Fibroblast of lung (primary cell): ENCODE measurements around the gene SLC35F5. TPM values are rescaled to one million over a fixed set of nuclear protein-coding genes. Genes with fewer than 3 reads are reported as not detected.

Experiments
- DNase-seq, 2 donors: peaks; one replicate each; pipeline versions ENCODE4 v3.0.0 to v3.0.0-alpha.2; 2010; ENCODE audit warnings: low read depth in 2 of 2
- H2AFZ ChIP-seq: 2 replicates; pipeline ENCODE4 v1.5.1; 2012; ENCODE audit warnings: low read length, control low read depth, inconsistent platforms
- H3K27ac ChIP-seq: 2 replicates; pipeline ENCODE4 v1.5.1; 2011; ENCODE audit warnings: low read length, control low read depth; ENCODE audit not compliant: insufficient read depth
- H3K27me3 ChIP-seq: 2 replicates; pipeline ENCODE4 v1.5.1; 2011; ENCODE audit warnings: mild to moderate bottlenecking, low read length; ENCODE audit not compliant: control insufficient read depth, insufficient read depth
- H3K36me3 ChIP-seq: 2 replicates; pipeline ENCODE4 v1.5.1; 2011; ENCODE audit warnings: low read length; ENCODE audit not compliant: control insufficient read depth, insufficient read depth
- H3K4me1 ChIP-seq: 2 replicates; pipeline ENCODE4 v1.5.1; 2011; ENCODE audit warnings: low read length; ENCODE audit not compliant: control insufficient read depth, insufficient read depth; ENCODE audit errors: extremely low read depth
- H3K4me2 ChIP-seq: 2 replicates; pipeline ENCODE4 v1.5.1; 2011; ENCODE audit warnings: low read length, control low read depth; ENCODE audit not compliant: insufficient read depth; ENCODE audit errors: extremely low read depth
- H3K4me3 ChIP-seq, 4 experiments: fragments of 200-600 bp in 1 of 4; sonication (generic) in 1 of 4; replicated peaks in 1 of 4; 2 replicates each; pipeline ENCODE4 v1.5.1; 2011 to 2016; ENCODE audit warnings: low read length in 4 of 4, low read depth in 3 of 4, mild to moderate bottlenecking in 3 of 4, control low read depth in 2 of 4, inconsistent platforms in 1 of 4, mixed read lengths in 1 of 4; ENCODE audit not compliant: insufficient read depth in 1 of 4; ENCODE audit errors: control extremely low read depth in 1 of 4
- H3K79me2 ChIP-seq: 2 replicates; pipeline ENCODE4 v1.5.1; 2012; ENCODE audit warnings: mild to moderate bottlenecking, low read length, inconsistent platforms; ENCODE audit not compliant: control insufficient read depth, insufficient read depth
- H3K9ac ChIP-seq: 2 replicates; pipeline ENCODE4 v1.5.1; 2011; ENCODE audit warnings: mild to moderate bottlenecking, low read length, control low read depth; ENCODE audit not compliant: insufficient read depth
- H3K9me3 ChIP-seq: 2 replicates; pipeline ENCODE4 v1.5.1; 2012; ENCODE audit warnings: low read depth, low read length; ENCODE audit not compliant: control insufficient read depth, insufficient read depth
- H4K20me1 ChIP-seq: 2 replicates; pipeline ENCODE4 v1.5.1; 2011; ENCODE audit warnings: low read length; ENCODE audit not compliant: control insufficient read depth, insufficient read depth; ENCODE audit errors: extremely low read depth
- CTCF ChIP-seq, 2 donors: IDR thresholded peaks in 1 of 2; conservative IDR thresholded peaks in 1 of 2; 1 replicate in 1 of 2; 2 replicates in 1 of 2; pipeline ENCODE4 v1.5.1; 2011 to 2012; ENCODE audit warnings: low read length in 2 of 2, control low read depth in 1 of 2, inconsistent platforms in 1 of 2, low read depth in 1 of 2, mild to moderate bottlenecking in 1 of 2
- EZH2 ChIP-seq: IDR thresholded peaks from 2 replicates; pipeline ENCODE4 v1.5.1; 2012; ENCODE audit warnings: low read length, control low read depth, mild to moderate bottlenecking; ENCODE audit errors: missing control alignments
- polyA plus RNA-seq, 2 donors: library from polyadenylated mRNA; depleted of rRNA in 1 of 2; stranded (reverse) in 1 of 2; unstranded in 1 of 2; fragments of >200 nt; gene quantifications; 2 replicates each; pipeline ENCODE4 v1.2.1, GENCODE V29; 2011 to 2012; ENCODE audit warnings: missing spikeins in 1 of 2
- total RNA-seq: library from RNA; depleted of rRNA; stranded (reverse); fragments of >200 nt; gene quantifications from 2 replicates; pipeline ENCODE4 v1.2.1, GENCODE V29; 2014

SLC35F5 gene
- total and polyA plus RNA-seq, 2 donors (not counting 1 experiment from before 2014, with no cell fraction given) = 86.1 to 245 TPM

DNA sequence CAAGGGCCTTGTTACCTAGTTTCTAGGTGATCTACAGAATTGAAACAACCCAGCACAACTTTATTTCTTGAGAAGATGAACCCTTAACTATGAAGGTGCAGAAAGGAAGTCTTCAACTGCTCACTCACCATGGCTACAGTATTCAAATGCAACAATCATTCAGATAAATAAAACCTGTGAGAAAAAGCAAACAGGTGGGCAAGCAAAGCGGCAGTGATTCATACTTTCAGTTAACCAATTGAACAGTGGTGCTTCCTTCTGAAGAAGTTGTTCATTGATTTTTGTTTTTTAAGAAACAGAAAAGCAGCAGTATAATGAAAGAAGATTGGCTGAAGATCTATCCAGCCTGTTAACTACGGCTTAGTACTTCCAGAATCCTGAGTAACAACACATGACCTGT is 43.5 kb downstream of the SLC35F5 start:
- peaks cover 2% of the 10 kb centered on the region for H3K4me1 ChIP-seq
- H4K20me1 ChIP-seq = no peaks in the 10 kb centered on the region
- H3K36me3 ChIP-seq = no peaks in the 10 kb centered on the region
- H3K4me3 ChIP-seq = no peak overlapping the region
- no peak overlapping the region for H3K9ac ChIP-seq
- no peak for DNase-seq
- H3K27me3 ChIP-seq = no peaks in the 10 kb centered on the region
- no peak for TF ChIP-seq CTCF (conservative IDR thresholded peaks at IDR 0.05 in 1 of 2, IDR thresholded peaks at IDR 0.05 in 1 of 2; ENCODE audit: low read depth in 1 of 2, low read length in 2 of 2)
- no peak for TF ChIP-seq EZH2
- no peak overlapping the region for H3K27ac ChIP-seq
- H3K9me3 ChIP-seq = no peaks in the 10 kb centered on the region
- no peak overlapping the region for H3K4me2 ChIP-seq
- no peak overlapping the region for H2AFZ ChIP-seq
- no peaks in the 10 kb centered on the region for H3K79me2 ChIP-seq

GRCh38 chr2:113711851-113712250 is 44.6 kb downstream of the SLC35F5 start:
- Histone ChIP-seq H3K27ac (no peak overlapping the region), H3K9me3 (no peaks in the 10 kb centered on the region), H3K9ac (no peak overlapping the region), H3K79me2 (no peaks in the 10 kb centered on the region), H2AFZ (no peak overlapping the region), H3K4me2 (no peak overlapping the region), H4K20me1 (no peaks in the 10 kb centered on the region), H3K4me1 (peaks cover 2% of the 10 kb centered on the region), H3K36me3 (no peaks in the 10 kb centered on the region), H3K4me3 (no peak overlapping the region), H3K27me3 (no peaks in the 10 kb centered on the region)
- TF ChIP-seq CTCF (conservative IDR thresholded peaks at IDR 0.05 in 1 of 2, IDR thresholded peaks at IDR 0.05 in 1 of 2; ENCODE audit: low read depth in 1 of 2, low read length in 2 of 2) (no peak), EZH2 (no peak)
- DNase-seq = no peak

DNA sequence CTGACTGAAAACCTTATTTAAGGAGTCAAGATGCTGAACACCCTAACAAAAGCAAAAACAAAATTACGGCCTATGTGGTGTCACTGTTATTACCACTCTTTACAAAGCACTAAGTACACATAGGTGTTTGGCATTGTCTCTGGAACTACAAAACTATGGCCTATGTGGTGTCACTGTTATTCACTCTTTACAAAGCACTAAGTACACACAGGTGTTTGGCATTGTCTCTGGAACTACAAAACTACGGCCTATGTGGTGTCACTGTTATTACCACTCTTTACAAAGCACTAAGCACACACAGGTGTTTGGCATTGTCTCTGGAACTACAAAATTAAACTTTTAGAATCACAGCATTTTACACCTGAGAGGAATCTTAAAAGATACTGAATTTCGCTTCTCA is 47.4 kb downstream of the SLC35F5 start:
- TF ChIP-seq EZH2 (no peak), CTCF (conservative IDR thresholded peaks at IDR 0.05 in 1 of 2, IDR thresholded peaks at IDR 0.05 in 1 of 2; ENCODE audit: low read depth in 1 of 2, low read length in 2 of 2) (no peak)
- DNase-seq = no peak
- H2AFZ ChIP-seq = no peak overlapping the region
- H3K9me3 ChIP-seq = no peaks in the 10 kb centered on the region
- no peak overlapping the region for H3K4me2 ChIP-seq
- H3K79me2 ChIP-seq = no peaks in the 10 kb centered on the region
- no peaks in the 10 kb centered on the region for H3K27me3 ChIP-seq
- no peaks in the 10 kb centered on the region for H3K4me1 ChIP-seq
- H3K27ac ChIP-seq = no peak overlapping the region
- H3K9ac ChIP-seq = no peak overlapping the region
- no peaks in the 10 kb centered on the region for H4K20me1 ChIP-seq
- no peaks in the 10 kb centered on the region for H3K36me3 ChIP-seq
- H3K4me3 ChIP-seq = no peak overlapping the region
